Panc1 (cell line): Measurements from ENCODE around the gene ELMO1. TPM values are rescaled to one million over a fixed set of nuclear protein-coding genes. Genes with fewer than 3 reads are reported as not detected.

ENCODE experiments used
- ATAC-seq: fragments of 200-7000 bp; cut with Tn5 transposase; 2 replicates; pipeline ENCODE4 v1.9.1; 2020; ENCODE audit warnings: mild to moderate bottlenecking, moderate library complexity
- BruUV-seq: library from RNA; stranded (reverse); fragments of 400-500 nt; replicated peaks from 2 replicates; lab custom pipeline; 2021; lab: Mats Ljungman, UMichigan
- CTCF ChIA-PET: fragments of 300-600 bp; sonication (Branson Sonifier 250); formaldehyde crosslinking; loops from one replicate; lab custom pipeline; 2022; ENCODE audit warnings: antibody characterized with exemption; lab: Charles Lee
- POLR2A ChIA-PET: fragments of 300-600 bp; sonication (Branson Sonifier 250); formaldehyde crosslinking; loops from one replicate; lab custom pipeline; 2022; ENCODE audit warnings: antibody characterized with exemption; lab: Charles Lee
- DNase-seq: peaks from one replicate; pipeline ENCODE4 v3.0.0-alpha.2; 2010; ENCODE audit warnings: low read depth, low spot score
- H3K27ac ChIP-seq: 2 replicates; pipeline ENCODE4 v1.5.1; 2011; ENCODE audit warnings: mild to moderate bottlenecking, low read length, inconsistent platforms
- H3K27me3 ChIP-seq: fragments of 200-500 bp; sonication (Bioruptor generic); 2 replicates; pipeline ENCODE4 v1.6.0; 2014; ENCODE audit warnings: low read length, inconsistent platforms; ENCODE audit not compliant: control insufficient read depth, insufficient read depth
- H3K36me3 ChIP-seq: fragments of 200-500 bp; sonication (Bioruptor generic); 2 replicates; pipeline ENCODE4 v1.5.1; 2014; ENCODE audit warnings: inconsistent platforms, mild to moderate bottlenecking, low read length, moderate library complexity; ENCODE audit not compliant: control insufficient read depth, insufficient read depth
- H3K4me1 ChIP-seq: 2 replicates; pipeline ENCODE4 v1.5.1; 2011; ENCODE audit warnings: inconsistent platforms, mild to moderate bottlenecking, low read length, moderate library complexity; ENCODE audit not compliant: control insufficient read depth, insufficient read depth
- H3K4me3 ChIP-seq, 2 experiments: 2 replicates each; pipeline ENCODE4 v1.5.1; 2011 to 2012; ENCODE audit warnings: low read depth in 2 of 2, low read length in 2 of 2, mild to moderate bottlenecking in 2 of 2, inconsistent platforms in 1 of 2, moderate library complexity in 1 of 2
- H3K9me3 ChIP-seq: fragments of 200-500 bp; sonication (Bioruptor generic); 2 replicates; pipeline ENCODE4 v1.5.1; 2014; ENCODE audit warnings: low read depth, mild to moderate bottlenecking, inconsistent platforms, low read length, moderate library complexity; ENCODE audit not compliant: control insufficient read depth, insufficient read depth
- CTCF ChIP-seq: fragments of 450-650 bp; IDR thresholded peaks from 2 replicates; pipeline ENCODE4 v1.5.1; 2017; ENCODE audit warnings: mild to moderate bottlenecking
- POLR2AphosphoS5 ChIP-seq: IDR thresholded peaks from 2 replicates; pipeline ENCODE4 v1.6.1; 2012; ENCODE audit warnings: mild to moderate bottlenecking, low read depth, low read length, moderate library complexity
- REST ChIP-seq, 2 experiments: IDR thresholded peaks; 2 replicates each; pipeline ENCODE4 v1.6.1; 2011 to 2012; ENCODE audit warnings: low read depth in 2 of 2, control low read depth in 1 of 2, low read length in 1 of 2, mild to moderate bottlenecking in 1 of 2, moderate library complexity in 1 of 2; ENCODE audit not compliant: insufficient read depth in 1 of 2
- SIN3A ChIP-seq: IDR thresholded peaks from 2 replicates; pipeline ENCODE4 v1.6.1; 2012; ENCODE audit warnings: low read depth, mild to moderate bottlenecking, low read length, moderate library complexity, borderline replicate concordance; ENCODE audit not compliant: insufficient read depth
- TCF7L2 ChIP-seq: IDR thresholded peaks from 2 replicates; pipeline ENCODE4 v1.6.1; 2011; ENCODE audit warnings: mild to moderate bottlenecking, low read depth, low read length, inconsistent platforms
- in situ Hi-C: cut with HindIII; loops from 2 replicates; pipeline ENCODE4 v1.10.0; 2016; ENCODE audit warnings: low sequenced_read_pairs, low pct_unique_long_range_greater_than_20kb
- intact Hi-C: fragments of 100-400 bp; cut with micrococcal nuclease; formaldehyde crosslinking; loops from one replicate; pipeline ENCODE4 v1.10.0; 2022; ENCODE audit not compliant: unreplicated experiment
- total RNA-seq: library from RNA; stranded (reverse); gene quantifications from one replicate; pipeline ENCODE4 v1.2.1, GENCODE V29; 2021; ENCODE audit not compliant: unreplicated experiment

The ELMO1 gene
- total RNA-seq, 1 experiment from 2014 or later = 0.80 TPM

GRCh38 chr7:36956814-36957213 is 491.9 kb downstream of the ELMO1 start:
- ChIA-PET CTCF (no interaction called here), POLR2A (no interaction called here)
- no TSS peak for BruUV-seq
- Histone ChIP-seq H3K4me3 (no peak overlapping the region), H3K27me3 (no peaks in the 10 kb centered on the region), H3K9me3 (peaks cover 11% of the 10 kb centered on the region; the same call in 1 of the 2 replicates), H3K36me3 (no peaks in the 10 kb centered on the region), H3K4me1 (no peaks in the 10 kb centered on the region), H3K27ac (no peak overlapping the region)
- in situ Hi-C loops = no loop called here
- DNase-seq = no peak
- no peak for ATAC-seq
- intact Hi-C loops = no loop called here
- no peak for TF ChIP-seq POLR2AphosphoS5
- no peak for TF ChIP-seq CTCF
- TF ChIP-seq TCF7L2 = no peak
- no peak for TF ChIP-seq SIN3A
- TF ChIP-seq REST (IDR thresholded peaks at IDR 0.05; ENCODE audit: insufficient read depth in 1 of 2, low read depth in 2 of 2, low read length in 1 of 2) = no peak

- intact Hi-C loops (no loop called here), in situ Hi-C loops (no loop called here)
- POLR2A ChIA-PET = no interaction called here
Measured at GRCh38 chr7:36955456-36956129, 493.1 kb downstream of the ELMO1 start.

More at GRCh38 chr7:36955456-36956129, 493.1 kb downstream of the ELMO1 start:
- no TSS peak for BruUV-seq
- peaks cover 6% of the 10 kb centered on the region; the same call in 1 of the 2 replicates for H3K9me3 ChIP-seq
- no peak for DNase-seq
- TF ChIP-seq REST (IDR thresholded peaks at IDR 0.05; ENCODE audit: insufficient read depth in 1 of 2, low read depth in 2 of 2, low read length in 1 of 2) = no peak
- TF ChIP-seq SIN3A = no peak
- TF ChIP-seq TCF7L2 = no peak
- no peak for TF ChIP-seq POLR2AphosphoS5
- TF ChIP-seq CTCF = no peak
- no peaks in the 10 kb centered on the region for H3K4me1 ChIP-seq
- no peak overlapping the region for H3K4me3 ChIP-seq
- H3K27me3 ChIP-seq = no peaks in the 10 kb centered on the region
- CTCF ChIA-PET = no interaction called here
- no peak overlapping the region for H3K27ac ChIP-seq
- no peaks in the 10 kb centered on the region for H3K36me3 ChIP-seq
- no peak for ATAC-seq
